ENCODE measurements around the gene IRX4. TPM values are rescaled to one million over a fixed set of nuclear protein-coding genes. Genes with fewer than 3 reads are reported as not detected.
"Not testable (repeated sequence)": the region's sequence is repeated elsewhere in the genome, so short reads cannot be mapped to it uniquely, and the experiment has no call there.

Gene IRX4
- total RNA-seq, 1 experiment from 2014 or later = not detected

DNA sequence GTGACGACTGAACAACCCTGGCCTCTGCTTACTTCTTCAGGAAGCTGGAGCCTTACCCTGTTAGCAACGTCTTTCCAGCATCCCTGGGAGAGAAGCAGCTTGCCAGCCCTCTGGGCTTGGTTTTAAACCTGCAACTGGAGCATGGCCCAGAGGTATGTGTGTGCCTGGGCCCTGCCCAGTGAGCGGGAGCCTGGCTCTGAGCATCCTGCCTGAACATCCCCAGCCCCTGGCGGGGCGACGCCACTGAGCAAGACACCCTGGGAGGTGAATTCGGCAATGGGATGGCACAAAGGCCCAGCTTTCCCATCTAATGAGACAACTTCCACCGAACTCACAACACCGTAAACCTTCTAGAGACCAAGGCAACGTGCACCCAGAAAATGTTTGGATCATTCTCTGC is 23.6 kb downstream of the IRX4 start:
- DNase-seq (ENCODE audit: low read depth) = no peak

DNA sequence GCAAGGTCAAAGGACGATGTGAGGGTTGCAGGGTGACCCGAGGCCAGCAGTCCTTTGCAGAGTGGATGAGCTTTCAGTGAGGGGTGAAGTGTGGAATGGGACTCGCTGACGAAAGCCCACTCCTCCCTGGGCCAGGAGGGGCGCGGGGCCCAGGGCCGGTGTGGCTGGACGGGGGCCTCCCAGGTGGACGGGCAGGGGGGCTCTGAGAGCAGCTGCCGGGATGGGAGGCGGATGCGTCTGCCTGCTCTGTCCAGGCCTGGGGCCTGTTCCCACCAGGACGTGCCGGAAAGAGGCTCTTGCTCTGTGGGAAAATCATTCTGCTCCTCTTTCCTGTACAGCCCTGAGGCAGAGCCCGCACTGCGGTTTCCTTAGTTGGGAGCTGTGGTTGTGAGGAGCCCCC is 24.3 kb downstream of the IRX4 start:
- DNase-seq (ENCODE audit: low read depth) = no peak

DNA sequence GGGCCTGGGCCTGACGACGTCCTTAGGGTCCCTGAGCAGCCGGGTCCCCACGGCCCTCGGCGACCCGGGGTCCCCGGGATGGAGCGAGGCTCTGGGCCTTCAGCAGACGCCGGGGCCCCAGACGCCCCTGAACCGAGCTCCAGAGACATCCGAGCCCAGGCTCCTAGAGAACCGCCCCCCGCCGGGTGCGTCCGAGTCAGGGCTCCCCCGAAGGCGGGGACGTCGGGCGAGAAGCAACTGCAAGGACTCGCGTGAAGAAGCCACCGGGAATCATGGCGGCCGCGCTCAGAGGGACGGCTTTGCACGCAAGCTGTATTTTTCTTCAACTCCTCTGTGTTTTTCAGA is 25.5 kb downstream of the IRX4 start:
- DNase-seq (ENCODE audit: low read depth) = no peak

- no peak for DNase-seq (ENCODE audit: low read depth)
Measured at GRCh38 chr5:1856596-1857255, 26.0 kb downstream of the IRX4 start.

DNA sequence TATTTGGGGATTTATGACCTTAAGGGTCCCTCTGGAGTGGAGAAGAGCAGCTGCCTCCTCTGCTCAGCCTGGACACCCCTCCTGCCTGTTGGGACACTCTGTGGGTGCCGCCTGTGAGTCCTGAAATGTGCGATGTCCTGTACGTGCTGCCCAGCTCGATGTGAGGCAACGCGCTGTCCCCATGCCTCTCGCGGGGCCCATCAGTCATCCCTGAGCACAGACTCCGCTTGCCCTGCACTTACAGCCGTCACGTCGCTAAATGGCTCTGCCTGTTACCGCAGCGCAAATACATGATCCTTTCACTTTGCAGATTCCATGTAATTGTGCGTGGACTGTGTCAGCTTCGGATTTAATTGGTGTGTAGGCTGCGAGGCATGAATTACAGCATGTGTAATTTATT is 27.1 kb downstream of the IRX4 start:
- DNase-seq (ENCODE audit: low read depth) = no peak

DNA sequence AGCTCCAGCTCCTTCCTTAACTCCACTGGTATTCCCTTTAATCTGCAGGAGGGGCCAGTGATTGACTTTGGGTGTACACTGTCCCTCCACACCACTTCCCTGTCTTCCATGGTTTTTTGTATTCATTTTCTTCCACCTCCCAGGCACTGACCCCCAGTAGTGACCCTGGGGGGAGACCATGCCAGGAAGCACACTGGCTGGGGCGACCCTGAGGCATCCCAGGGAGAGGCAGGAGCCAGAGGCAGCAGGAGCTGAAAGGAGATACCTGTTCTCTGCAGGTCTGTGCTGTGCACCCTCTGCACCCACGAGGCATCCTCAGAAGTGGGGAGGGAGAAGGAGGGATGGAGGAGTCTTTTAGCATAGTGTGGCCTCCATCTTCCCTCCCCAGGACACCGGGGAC is 27.6 kb downstream of the IRX4 start:
- DNase-seq (ENCODE audit: low read depth) = no peak

DNA sequence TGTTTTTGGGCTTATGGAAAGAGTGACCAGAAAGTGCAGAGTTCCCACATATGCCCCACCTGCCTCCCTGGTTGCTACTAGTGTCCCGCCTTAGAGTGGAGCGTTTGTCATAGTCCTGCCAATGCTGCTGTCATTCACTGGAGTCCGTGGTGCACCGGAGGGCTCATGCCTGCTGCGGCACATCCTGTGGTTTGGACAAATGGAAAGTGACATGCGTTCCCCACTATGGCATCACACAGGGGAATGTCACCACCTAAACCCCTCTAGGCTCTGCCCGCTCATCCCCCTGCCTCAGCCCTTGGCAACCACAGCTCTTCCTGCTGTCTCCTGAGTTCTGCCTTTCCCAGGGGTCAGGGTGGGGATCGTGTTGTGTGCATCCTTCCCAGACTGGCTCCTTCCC is 29.2 kb downstream of the IRX4 start:
- no peak for DNase-seq (ENCODE audit: low read depth)

GRCh38 chr5:1852324-1852947 is 30.3 kb downstream of the IRX4 start:
- DNase-seq (ENCODE audit: low read depth) = no peak

DNA sequence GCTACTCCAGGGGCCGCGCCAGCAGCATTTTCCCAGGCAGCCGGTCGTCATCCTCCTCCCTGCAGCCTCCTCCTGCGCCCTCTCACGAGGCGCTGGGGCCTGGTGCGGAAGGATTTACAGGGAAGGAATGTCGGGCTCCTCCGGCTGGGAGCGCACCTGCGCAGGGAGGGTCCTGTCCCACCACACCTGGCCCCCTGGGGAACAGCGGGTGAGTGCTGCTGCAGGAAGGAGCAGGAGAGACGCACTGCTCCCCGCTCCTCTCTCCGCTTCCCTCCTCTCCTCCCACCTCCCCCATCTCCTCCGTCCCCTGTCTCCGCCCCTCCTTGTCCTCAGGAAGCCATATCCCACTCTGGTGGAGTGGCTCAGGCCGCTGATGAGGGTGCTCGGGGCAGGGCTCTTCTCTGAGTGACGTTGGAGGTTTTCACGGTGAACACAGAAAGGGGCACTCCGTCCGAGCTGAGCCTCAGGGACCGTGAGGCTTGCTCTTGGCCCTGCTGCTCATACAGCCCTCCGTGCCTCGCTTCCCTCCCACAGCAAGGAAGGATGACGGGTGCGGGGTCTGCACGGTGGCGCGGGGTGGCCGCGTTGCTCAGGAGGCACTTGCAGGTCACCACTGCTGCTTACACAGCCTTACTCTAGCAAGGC is 31.3 kb downstream of the IRX4 start:
- no peak for DNase-seq (ENCODE audit: low read depth)

- DNase-seq (ENCODE audit: low read depth) = no peak
Measured at GRCh38 chr5:1850324-1851154, 32.2 kb downstream of the IRX4 start.

DNA sequence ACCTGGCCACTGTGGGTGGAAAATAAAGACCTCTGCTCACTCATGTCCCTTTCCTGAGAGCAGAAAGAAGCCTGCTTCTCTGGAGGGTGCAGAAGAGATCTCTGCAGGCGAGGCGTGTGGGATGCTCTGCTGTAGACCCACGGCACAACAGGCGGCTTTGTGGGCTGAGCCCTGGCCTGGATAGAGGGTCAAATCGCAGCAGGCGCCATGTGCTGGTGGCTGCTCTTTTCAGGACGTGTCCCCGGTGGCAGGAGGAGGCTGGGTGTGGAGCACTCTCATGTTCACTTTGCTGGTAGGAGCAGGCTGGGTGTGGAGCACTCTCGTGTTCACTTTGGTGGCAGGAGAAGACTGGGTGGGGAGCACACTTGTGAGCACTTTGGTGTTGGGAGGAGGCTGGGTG is 35.1 kb downstream of the IRX4 start:
- no peak for DNase-seq (ENCODE audit: low read depth)

GRCh38 chr5:1847056-1847455 is 35.7 kb downstream of the IRX4 start:
- no peak for DNase-seq (ENCODE audit: low read depth)

GRCh38 chr5:1846583-1846982 is 36.1 kb downstream of the IRX4 start:
- DNase-seq (ENCODE audit: low read depth) = no peak

DNA sequence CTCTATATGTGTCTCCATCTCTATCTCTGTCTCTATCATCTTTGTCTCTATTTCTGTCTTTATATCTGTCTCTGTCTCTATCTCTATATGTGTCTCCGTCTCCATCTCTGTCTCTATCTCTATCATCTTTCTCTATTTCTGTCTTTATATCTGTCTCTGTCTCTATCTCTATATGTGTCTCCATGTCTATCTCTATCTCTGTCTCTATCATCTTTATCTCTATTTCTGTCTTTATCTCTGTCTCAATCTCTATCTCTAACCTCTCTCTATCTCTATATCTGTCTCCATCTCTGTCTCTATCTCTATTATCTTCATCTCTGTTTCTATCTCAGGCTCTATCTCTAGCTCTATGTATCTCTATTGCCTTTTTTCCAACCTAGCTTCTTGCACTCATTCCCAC is 37.0 kb downstream of the IRX4 start:
- DNase-seq (ENCODE audit: low read depth) = no peak

DNA sequence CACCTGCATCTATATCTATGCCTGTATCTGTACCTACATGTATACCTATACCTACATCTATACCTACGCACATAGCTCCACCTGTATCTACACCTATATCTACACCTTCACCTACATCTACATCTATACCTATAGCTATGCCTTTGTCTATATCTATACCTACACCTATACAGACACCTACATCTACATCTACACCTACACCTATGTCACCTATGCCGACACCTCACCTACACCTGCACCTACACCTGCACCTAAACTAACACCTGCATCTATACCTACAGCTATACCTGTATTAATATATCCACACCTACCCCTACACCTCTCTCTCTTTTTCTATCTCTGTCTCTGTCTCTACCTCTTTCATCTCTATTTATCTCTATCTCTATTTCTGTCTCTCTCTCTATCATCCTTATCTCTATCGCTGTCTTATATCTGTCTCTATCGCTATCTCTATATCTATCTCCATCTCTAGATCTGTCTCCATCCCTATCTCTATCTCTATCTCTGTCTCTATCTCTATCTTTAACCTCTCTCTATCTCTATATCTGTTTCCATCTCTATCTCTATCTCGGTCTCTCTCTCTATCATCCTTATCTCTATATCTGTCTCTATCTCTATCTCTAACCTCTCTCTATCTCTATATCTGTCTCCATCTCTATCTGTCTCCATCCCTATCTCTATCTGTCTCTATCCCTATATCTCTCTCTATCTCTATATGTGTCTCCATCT is 37.9 kb downstream of the IRX4 start:
- DNase-seq (ENCODE audit: low read depth) = no peak

GRCh38 chr5:1843761-1844160 is 39.0 kb downstream of the IRX4 start:
- DNase-seq (ENCODE audit: low read depth) = not testable (repeated sequence)

GRCh38 chr5:1842004-1842819 is 40.5 kb downstream of the IRX4 start:
- no peak for DNase-seq (ENCODE audit: low read depth)

DNA sequence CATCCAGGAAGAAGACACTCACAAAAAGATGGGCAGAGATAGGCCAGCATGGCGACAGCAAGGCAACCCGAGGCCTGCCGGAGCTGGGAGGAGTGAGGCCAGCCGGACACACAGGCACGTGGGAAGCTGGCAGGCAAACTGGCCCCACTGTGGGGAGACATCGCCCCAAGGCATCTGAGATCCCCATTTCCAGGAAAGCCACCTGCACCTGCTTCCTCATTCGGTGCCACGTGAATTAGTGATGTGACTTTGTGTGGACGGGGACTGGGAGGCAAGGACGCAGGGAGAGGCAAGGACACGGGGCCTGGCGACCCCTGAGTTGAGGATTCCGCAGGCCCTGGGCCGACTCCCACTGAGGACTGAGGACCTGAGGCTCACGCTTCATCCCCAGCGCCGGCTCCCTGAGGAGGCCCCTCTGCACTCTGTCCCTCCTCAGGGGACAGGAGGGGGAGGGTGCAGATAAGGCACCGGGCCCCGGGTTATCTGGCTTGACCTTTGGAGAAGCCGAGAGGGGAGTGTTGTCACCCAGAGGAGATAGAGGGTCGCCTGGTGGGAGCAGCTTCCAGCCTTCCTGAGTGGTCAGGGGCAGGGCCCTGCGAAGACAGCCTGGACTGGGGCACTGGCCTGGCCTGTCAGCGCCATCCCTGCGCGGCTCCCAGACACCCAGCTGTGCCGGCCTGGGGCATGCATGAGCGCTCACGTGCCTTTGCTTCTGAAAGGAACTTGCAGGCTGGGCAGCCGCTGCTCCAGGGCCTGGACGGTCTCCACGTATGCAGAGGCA is 41.8 kb downstream of the IRX4 start:
- no peak for DNase-seq (ENCODE audit: low read depth)

DNA sequence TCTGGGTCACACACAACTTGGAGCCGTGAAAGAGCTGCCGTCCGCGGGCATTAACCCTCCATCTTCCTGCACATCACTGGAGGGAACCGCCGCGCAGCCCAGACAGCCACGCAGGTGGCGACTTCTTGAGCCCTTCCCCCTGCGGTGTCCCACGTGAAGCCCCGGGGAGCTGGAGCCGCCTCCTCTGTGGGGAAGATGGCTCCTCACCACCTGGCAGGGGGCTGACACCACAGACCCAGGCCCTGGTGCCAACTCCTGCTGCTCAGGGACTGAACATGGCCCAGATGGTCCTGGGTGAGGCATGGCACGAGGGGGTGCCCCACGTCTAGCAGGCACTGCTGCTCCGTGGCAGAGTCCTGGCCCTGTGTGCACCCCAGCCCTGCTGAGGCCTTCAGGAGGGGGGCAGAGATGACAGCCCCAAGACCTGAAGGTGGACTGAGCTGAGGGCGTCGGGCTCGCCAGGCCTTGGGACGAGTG is 42.6 kb downstream of the IRX4 start:
- no peak for DNase-seq (ENCODE audit: low read depth)

DNA sequence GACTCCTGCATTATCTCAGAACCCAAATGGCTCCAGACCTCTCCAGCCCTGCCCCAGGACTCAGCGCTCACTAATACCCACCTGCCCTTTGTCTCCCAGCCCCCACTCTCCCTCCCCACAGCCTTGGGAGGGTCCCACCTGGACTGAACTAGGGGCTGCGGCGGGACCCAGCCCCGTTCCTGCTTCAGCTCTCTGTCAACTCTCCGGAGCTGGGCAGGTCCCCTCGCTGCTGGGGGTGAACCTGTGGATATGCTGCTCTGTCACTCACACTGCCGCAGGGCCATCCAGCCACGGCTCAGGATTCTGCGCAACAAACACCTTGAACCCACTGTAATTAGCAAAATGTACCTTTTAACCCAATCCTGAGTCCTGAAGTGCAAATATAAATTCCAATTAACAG is 44.7 kb downstream of the IRX4 start:
- DNase-seq (ENCODE audit: low read depth) = no peak

Data from RPMI7951 (cell line).